HCT116 (cell line): ENCODE data around the gene CHCHD5.

ENCODE experiments used
- ATF3 ChIP-seq: IDR thresholded peaks from 2 replicates; pipeline ENCODE4 v1.6.1; 2012
- CEBPB ChIP-seq: IDR thresholded peaks from 2 replicates; pipeline ENCODE4 v1.6.1; 2012; ENCODE audit warnings: low read depth
- CTCF ChIP-seq, 3 experiments: fragments of 200-600 bp in 1 of 3; sonication (generic) in 1 of 3; IDR thresholded peaks in 2 of 3; conservative IDR thresholded peaks in 1 of 3; 2 replicates each; pipeline ENCODE4 v1.5.1; 2012 to 2017; ENCODE audit warnings: low read depth in 2 of 3, low read length in 2 of 3, antibody characterized with exemption in 1 of 3, borderline replicate concordance in 1 of 3, control low read depth in 1 of 3, mild to moderate bottlenecking in 1 of 3, mixed read lengths in 1 of 3, mixed run types in 1 of 3, moderate library complexity in 1 of 3; ENCODE audit not compliant: insufficient read depth in 1 of 3
- EGR1 ChIP-seq: IDR thresholded peaks from 2 replicates; pipeline ENCODE4 v1.6.1; 2012; ENCODE audit warnings: low read depth
- EZH2 ChIP-seq: fragments of 200-600 bp; sonication (generic); IDR thresholded peaks from 2 replicates; pipeline ENCODE4 v1.6.1; 2017; ENCODE audit warnings: antibody characterized with exemption, mixed run types
- EZH2phosphoT487 ChIP-seq: fragments of 200-600 bp; IDR thresholded peaks from 2 replicates; pipeline ENCODE4 v1.6.1; 2018; ENCODE audit warnings: antibody characterized with exemption, borderline replicate concordance
- FOSL1 ChIP-seq: IDR thresholded peaks from 2 replicates; pipeline ENCODE4 v1.6.1; 2012; ENCODE audit warnings: low read depth
- JUND ChIP-seq: IDR thresholded peaks from 2 replicates; pipeline ENCODE4 v1.6.1; 2012
- POLR2A ChIP-seq: IDR thresholded peaks from 2 replicates; pipeline ENCODE4 v1.7.0; 2011; ENCODE audit warnings: borderline replicate concordance; ENCODE audit not compliant: insufficient read depth, insufficient read length; ENCODE audit errors: extremely low read depth
- POLR2AphosphoS5 ChIP-seq: IDR thresholded peaks from 2 replicates; pipeline ENCODE4 v1.6.1; 2011; ENCODE audit warnings: mild to moderate bottlenecking, low read depth, low read length, moderate library complexity
- RAD21 ChIP-seq: IDR thresholded peaks from 2 replicates; pipeline ENCODE4 v1.6.1; 2012; ENCODE audit warnings: low read depth, mild to moderate bottlenecking
- SIN3A ChIP-seq: IDR thresholded peaks from 2 replicates; pipeline ENCODE4 v1.6.1; 2012; ENCODE audit warnings: low read depth
- SRF ChIP-seq: IDR thresholded peaks from 2 replicates; pipeline ENCODE4 v1.6.1; 2012; ENCODE audit warnings: low read depth
- TF ChIP-seq, protein P1 (sequence below): IDR thresholded peaks from 2 replicates; pipeline ENCODE4 v1.6.1; 2012

DNA sequence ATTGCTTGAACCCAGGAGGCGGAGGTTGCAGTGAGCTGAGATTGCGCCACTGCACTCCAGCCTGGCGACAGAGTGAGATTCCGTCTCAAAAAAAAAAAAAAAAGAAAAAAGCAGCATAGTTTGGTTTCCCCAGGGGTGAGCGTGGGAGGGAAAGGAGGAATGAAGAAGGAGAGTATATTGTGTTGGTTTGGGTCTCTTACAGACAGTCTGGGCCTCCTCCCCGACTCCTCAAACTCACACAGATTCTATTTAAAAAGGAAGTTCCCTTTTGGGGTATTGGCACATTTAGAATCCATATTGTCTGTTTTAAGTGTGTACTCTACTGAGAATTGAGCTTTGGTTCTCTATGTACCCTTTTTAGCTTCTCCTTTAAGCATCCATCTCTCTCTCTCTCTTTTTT lies 34.0 kb downstream of the CHCHD5 start:
- no peak for TF ChIP-seq EZH2phosphoT487
- TF ChIP-seq CTCF (IDR thresholded peaks at IDR 0.05 in 2 of 3, conservative IDR thresholded peaks at IDR 0.05 in 1 of 3; ENCODE audit: borderline replicate concordance in 1 of 3, insufficient read depth in 1 of 3, low read depth in 2 of 3, low read length in 2 of 3): no peak
- no peak for TF ChIP-seq RAD21
- no peak for TF ChIP-seq EGR1
- TF ChIP-seq EZH2: no peak
- TF ChIP-seq ATF3: no peak
- TF ChIP-seq CEBPB: no peak
- TF ChIP-seq POLR2A: no peak
- TF ChIP-seq POLR2AphosphoS5: no peak
- TF ChIP-seq JUND: no peak
- no peak for TF ChIP-seq FOSL1
- no peak for TF ChIP-seq SRF
- TF ChIP-seq, protein P1, sequence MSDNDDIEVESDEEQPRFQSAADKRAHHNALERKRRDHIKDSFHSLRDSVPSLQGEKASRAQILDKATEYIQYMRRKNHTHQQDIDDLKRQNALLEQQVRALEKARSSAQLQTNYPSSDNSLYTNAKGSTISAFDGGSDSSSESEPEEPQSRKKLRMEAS: no peak
- no peak for TF ChIP-seq SIN3A
